DND-41 (cell line): Measurements from ENCODE around the gene SEC14L5.

Experiments used
- EZH2 ChIP-seq: IDR thresholded peaks from 3 replicates; pipeline ENCODE4 v1.6.1; 2012; ENCODE audit warnings: borderline replicate concordance, low read depth, mild to moderate bottlenecking, moderate library complexity, low read length, inconsistent platforms; ENCODE audit not compliant: severe bottlenecking
- TF ChIP-seq, protein P1 (sequence below): IDR thresholded peaks from 2 replicates; pipeline ENCODE4 v1.5.1; 2012; ENCODE audit warnings: borderline replicate concordance, low read length, moderate library complexity, mild to moderate bottlenecking; ENCODE audit not compliant: poor library complexity, severe bottlenecking; ENCODE audit errors: extremely low read depth

DNA sequence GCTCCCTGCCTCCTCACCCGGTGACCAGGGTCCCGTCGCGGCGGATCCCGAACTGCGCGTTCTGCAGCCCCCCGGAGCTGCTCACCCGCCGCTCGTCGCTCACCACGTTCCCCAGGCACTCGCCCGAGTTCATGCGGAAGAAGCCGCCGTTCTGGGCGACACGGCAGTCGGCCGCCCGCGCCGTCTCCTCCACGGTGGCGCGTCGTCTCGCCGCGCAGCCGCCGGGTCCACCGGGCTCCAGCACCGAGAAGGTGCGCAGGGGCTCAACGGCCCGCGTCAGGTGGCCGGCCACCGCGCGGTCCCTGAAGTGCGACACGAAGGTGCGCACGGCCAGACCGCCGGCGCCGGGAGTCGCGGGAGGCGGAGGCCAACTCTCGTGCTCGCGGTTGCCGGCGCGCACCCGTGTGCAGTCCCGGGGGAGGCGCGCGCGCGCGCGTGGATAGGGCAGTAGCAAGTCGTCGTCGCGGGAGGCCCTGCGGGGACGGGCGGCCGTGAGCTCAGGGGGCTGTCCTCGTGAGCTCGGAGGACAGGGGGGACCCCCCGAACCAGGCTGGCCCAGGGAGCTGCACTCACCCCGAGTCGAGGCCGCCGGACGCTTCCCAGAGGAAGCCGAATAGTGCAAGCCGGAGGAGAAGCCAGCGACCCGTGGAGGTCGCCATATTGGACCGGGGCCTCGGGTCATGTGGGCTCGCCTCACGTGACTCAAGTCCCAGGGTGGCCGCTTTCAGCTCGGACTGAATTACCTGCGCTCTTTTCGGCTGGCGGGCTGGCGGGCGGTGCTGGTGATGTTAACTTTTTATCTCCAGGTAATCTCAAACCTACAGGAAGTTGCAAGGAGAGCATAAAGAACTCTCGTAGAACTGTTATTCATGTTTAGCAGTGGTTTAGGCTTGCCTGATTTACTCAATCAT, 75.4 kb downstream of the SEC14L5 start, which contains the start of gene NAGPA:
- TF ChIP-seq, protein P1, sequence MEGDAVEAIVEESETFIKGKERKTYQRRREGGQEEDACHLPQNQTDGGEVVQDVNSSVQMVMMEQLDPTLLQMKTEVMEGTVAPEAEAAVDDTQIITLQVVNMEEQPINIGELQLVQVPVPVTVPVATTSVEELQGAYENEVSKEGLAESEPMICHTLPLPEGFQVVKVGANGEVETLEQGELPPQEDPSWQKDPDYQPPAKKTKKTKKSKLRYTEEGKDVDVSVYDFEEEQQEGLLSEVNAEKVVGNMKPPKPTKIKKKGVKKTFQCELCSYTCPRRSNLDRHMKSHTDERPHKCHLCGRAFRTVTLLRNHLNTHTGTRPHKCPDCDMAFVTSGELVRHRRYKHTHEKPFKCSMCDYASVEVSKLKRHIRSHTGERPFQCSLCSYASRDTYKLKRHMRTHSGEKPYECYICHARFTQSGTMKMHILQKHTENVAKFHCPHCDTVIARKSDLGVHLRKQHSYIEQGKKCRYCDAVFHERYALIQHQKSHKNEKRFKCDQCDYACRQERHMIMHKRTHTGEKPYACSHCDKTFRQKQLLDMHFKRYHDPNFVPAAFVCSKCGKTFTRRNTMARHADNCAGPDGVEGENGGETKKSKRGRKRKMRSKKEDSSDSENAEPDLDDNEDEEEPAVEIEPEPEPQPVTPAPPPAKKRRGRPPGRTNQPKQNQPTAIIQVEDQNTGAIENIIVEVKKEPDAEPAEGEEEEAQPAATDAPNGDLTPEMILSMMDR = no peak
- TF ChIP-seq EZH2 = no peak
